AG10803 (cell line): ENCODE measurements around the gene TRABD2B.

Source experiments
- DNase-seq: peaks from one replicate; pipeline ENCODE4 v3.0.0; 2010; ENCODE audit warnings: low read depth
- H3K4me3 ChIP-seq: 2 replicates; pipeline ENCODE4 v1.5.1; 2011; ENCODE audit warnings: mild to moderate bottlenecking, low read length, control low read depth
- TF ChIP-seq, protein P1 (sequence below): conservative IDR thresholded peaks from 2 replicates; pipeline ENCODE4 v1.5.1; 2011; ENCODE audit warnings: mild to moderate bottlenecking, low read length, control low read depth, inconsistent platforms

TRABD2B gene

DNA sequence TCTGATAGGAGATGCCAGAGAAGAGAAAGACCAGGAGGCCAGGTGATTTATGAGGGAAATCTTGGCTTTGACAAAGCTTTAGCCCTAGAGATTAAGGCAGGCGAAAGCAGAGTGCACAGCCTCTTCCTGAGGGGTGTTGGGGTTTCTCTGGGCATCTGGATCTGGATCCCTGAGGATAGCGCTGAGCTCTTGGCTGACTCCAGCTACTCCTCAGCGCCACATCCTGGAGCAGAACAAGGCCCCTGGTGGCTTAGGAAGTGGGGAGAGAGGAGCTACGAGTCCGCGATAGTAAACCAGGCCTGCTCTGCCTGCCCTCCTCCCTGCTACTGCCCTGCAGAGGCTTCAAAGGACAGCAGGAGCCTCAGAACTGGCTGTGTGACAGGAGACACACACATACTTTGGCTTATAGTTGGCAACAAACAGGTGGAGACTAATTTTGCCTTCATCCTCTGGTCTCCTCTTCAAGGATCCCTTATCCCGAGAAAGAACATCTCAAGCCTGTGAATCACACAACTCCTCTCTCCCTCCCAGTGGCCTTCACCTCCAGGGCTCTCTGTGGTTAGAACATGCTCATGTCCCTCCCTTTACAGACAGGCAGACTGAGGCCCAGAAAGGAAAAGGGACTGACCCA is 66.9 kb downstream of the TRABD2B start:
- TF ChIP-seq, protein P1, sequence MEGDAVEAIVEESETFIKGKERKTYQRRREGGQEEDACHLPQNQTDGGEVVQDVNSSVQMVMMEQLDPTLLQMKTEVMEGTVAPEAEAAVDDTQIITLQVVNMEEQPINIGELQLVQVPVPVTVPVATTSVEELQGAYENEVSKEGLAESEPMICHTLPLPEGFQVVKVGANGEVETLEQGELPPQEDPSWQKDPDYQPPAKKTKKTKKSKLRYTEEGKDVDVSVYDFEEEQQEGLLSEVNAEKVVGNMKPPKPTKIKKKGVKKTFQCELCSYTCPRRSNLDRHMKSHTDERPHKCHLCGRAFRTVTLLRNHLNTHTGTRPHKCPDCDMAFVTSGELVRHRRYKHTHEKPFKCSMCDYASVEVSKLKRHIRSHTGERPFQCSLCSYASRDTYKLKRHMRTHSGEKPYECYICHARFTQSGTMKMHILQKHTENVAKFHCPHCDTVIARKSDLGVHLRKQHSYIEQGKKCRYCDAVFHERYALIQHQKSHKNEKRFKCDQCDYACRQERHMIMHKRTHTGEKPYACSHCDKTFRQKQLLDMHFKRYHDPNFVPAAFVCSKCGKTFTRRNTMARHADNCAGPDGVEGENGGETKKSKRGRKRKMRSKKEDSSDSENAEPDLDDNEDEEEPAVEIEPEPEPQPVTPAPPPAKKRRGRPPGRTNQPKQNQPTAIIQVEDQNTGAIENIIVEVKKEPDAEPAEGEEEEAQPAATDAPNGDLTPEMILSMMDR = no peak
- DNase-seq = no peak
- no peak overlapping the region for H3K4me3 ChIP-seq

DNA sequence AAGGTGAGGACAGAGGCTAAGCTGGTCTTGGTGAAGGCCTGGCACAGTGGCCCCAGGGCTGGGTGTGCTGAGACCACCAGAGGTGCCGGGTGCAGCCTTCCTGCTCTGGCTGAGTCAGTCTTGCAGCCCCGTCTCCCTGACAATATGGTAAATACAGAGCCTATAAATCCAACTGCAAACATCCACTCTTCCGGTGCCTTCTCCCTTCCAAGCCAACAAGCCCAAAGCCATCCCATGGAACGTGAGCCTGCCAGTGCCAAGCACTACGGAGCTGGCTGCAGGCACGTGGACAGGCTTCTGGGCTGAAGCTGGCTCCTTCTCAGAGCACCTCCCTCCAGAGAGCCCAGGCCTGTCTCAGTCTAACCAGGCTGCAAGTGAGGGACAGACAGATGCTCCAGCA is 70.0 kb downstream of the TRABD2B start:
- H3K4me3 ChIP-seq = no peak overlapping the region
- TF ChIP-seq, protein P1 = no peak

DNA sequence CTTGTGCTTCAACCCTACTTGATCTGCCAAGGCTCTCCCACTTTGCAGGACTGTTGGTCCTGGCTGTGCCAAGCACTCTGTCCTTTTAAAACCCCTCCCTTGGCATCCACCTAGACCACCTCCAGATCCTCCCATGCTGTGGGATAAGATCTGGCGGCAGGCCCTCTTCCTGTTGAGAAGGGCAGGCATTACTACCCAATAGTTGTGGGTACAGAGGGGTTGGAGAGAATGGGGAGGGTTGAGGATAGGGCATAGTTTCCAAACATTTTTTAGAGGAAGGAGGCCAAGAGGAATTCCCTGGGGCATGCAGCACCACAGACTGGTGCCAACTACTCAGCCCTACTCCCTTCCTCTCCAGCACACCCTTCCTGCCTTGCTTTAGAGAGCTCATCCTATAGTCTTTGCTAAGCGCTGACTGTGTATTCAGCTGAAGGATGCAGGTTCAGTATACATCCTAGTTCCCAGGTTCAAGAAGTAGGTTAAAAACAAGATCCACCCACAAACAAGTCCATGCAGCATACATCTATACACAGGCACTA is 70.7 kb downstream of the TRABD2B start:
- no peak overlapping the region for H3K4me3 ChIP-seq
- TF ChIP-seq, protein P1 = no peak
- DNase-seq = no peak

More for the DNA sequence above, 70.0 kb downstream of the TRABD2B start:
- no peak for DNase-seq

DNA sequence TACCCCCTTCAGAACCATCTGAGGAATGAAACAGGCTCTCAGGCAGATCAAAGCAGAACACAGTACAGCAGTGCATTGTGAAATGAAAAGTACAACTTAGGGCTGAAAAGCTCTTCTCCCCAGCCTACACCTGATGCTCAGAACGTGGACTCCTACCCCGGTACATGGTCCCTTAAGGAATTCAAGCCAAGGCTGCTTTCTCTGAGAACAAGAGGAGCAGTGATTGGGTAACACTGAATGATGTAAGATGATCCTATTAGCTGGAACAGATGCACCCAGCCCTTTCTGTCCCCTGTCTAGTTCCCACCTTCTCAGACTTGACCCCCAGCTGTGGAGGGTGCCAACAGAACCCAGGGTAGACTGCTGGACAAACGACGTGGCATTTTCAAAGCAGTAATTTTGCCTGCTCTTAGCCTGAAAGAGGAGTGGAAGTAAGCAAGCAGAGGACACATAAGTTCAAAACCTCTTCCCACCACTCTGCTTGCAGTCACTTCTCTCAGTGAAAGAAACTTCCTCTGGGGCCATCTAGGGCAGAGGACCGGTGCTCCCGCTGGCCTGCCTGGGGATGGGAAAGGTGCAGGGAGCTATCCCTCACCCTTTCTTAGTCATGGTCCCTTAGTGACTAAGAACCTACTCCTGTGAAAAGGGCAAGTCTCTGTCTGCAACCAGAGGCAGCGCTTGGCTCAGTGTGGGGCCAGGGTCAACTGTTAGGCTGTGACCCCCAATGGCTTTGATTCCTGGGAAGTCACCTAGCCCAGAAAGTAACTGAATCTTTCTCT is 72.7 kb downstream of the TRABD2B start:
- DNase-seq = no peak
- H3K4me3 ChIP-seq = no peak overlapping the region
- TF ChIP-seq, protein P1 = no peak

DNA sequence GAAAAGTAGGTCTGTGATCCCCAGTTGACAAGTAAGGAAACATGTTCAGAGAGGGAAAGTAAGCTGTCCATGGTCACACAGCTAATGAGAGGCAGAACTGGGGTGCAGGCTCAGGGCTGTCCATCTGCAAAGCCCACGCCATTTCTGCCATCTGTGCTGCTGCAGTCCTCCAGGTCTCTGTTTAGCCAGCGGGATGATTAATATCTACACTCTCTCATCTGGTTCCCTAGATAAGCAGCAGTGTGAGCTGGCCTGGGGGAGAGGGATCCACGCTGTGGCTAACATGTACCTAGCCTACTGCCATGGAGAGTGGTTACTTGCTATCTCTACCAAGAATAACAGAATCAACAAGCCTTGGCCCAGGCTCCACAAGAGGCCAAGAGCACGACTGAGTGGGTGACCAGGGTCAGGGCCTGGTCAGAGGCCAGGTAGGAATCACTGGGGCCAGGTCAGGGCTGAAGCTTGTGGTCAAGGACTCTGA is 75.2 kb downstream of the TRABD2B start:
- H3K4me3 ChIP-seq = no peak overlapping the region
- TF ChIP-seq, protein P1 = no peak
- DNase-seq = no peak

DNA sequence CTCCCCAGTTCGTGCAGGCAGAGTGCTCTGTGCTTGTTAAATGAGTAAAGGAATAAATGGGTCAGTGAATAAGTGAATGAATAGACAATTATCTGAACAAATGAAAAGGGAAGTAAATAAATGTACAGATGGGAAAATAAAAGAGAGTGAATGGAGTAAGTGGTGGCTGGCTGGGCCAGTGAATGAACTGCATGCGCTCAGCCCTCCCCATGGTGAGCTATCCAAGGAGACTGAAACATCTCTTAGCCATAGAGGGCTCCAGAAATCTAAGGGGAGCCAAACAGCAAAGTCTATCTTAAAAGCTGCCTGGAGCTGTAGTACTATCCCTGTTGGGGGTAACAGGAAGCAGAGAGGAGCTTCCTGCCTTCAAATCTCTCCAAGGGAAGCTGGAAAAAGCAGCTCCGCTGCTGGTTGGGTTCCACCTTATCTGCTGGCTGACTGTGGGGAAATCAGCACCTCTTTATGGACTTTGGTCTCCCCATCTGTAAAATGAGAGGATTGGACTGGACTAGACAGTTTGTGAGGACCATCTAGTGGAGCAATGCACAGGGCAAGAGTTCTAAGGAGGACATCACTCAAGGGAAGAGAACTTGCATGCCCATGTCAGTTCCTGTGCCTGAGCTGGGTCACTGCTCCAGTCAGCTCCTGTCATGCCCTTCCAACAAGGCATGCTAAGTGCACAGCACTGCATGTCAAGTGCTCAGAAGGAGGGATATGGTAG is 77.9 kb downstream of the TRABD2B start:
- TF ChIP-seq, protein P1 = no peak
- DNase-seq = no peak
- no peak overlapping the region for H3K4me3 ChIP-seq
